Measurements from ENCODE around the gene GFRA4. TPM values are rescaled to one million over a fixed set of nuclear protein-coding genes. Genes with fewer than 3 reads are reported as not detected.

Gene GFRA4
- total RNA-seq, 4 donors from 2014 or later = not detected

GRCh38 chr20:3614466-3614865 lies 48.7 kb downstream of the GFRA4 start:
- DNase-seq = no peak
- intact Hi-C loops (cut with DNase I) = no loop called here
- Histone ChIP-seq H3K9me3 (no peaks in the 10 kb centered on the region), H3K36me3 (peaks cover 0 to 20% (median 0%) of the 10 kb centered on the region in 3 donors), H3K4me1 (no peaks in the 10 kb centered on the region), H3K27me3 (no peaks in the 10 kb centered on the region), H3K4me3 (no peak overlapping the region), H3K27ac (no peak overlapping the region)
- no peak for TF ChIP-seq POLR2A (IDR thresholded peaks at IDR 0.05)
- no peak for TF ChIP-seq CTCF (IDR thresholded peaks at IDR 0.05)
- 71 to 80% methylated on average over 5 of the region's 5 CpGs for WGBS, 2 donors

GRCh38 chr20:3613821-3614440 lies 49.3 kb downstream of the GFRA4 start:
- DNase-seq = no peak
- TF ChIP-seq POLR2A (IDR thresholded peaks at IDR 0.05) (no peak), CTCF (IDR thresholded peaks at IDR 0.05) (no peak)
- 72 to 73% methylated on average over 9 of the region's 9 CpGs for WGBS, 2 donors
- Histone ChIP-seq H3K27me3 (no peaks in the 10 kb centered on the region), H3K27ac (no peak overlapping the region), H3K4me3 (no peak overlapping the region), H3K36me3 (peaks cover 0 to 20% (median 0%) of the 10 kb centered on the region in 3 donors), H3K4me1 (no peaks in the 10 kb centered on the region), H3K9me3 (no peaks in the 10 kb centered on the region)
- intact Hi-C loops (cut with DNase I) = no loop called here

GRCh38 chr20:3612795-3613572 lies 50.2 kb downstream of the GFRA4 start:
- no peak for DNase-seq
- Histone ChIP-seq H3K9me3 (no peaks in the 10 kb centered on the region), H3K27ac (no peak overlapping the region), H3K27me3 (no peaks in the 10 kb centered on the region), H3K36me3 (peaks cover 0 to 24% (median 0%) of the 10 kb centered on the region in 3 donors), H3K4me1 (no peaks in the 10 kb centered on the region), H3K4me3 (no peak overlapping the region)
- intact Hi-C loops (cut with DNase I) = no loop called here
- 84 to 91% methylated on average over 10 of the region's 10 CpGs for WGBS, 2 donors
- no peak for TF ChIP-seq CTCF (IDR thresholded peaks at IDR 0.05)
- TF ChIP-seq POLR2A (IDR thresholded peaks at IDR 0.05) = no peak

- Histone ChIP-seq H3K36me3 (peaks cover 0 to 16% (median 0%) of the 10 kb centered on the region in 3 donors), H3K4me1 (no peaks in the 10 kb centered on the region), H3K4me3 (no peak overlapping the region), H3K27ac (no peak overlapping the region), H3K9me3 (no peaks in the 10 kb centered on the region), H3K27me3 (no peaks in the 10 kb centered on the region)
- DNase-seq = no peak
- TF ChIP-seq CTCF (IDR thresholded peaks at IDR 0.05) (no peak), POLR2A (IDR thresholded peaks at IDR 0.05) (no peak)
- intact Hi-C loops (cut with DNase I) = no loop called here
- 48% methylated on average over 1 of the region's 1 CpG for WGBS, 2 donors
Observed at GRCh38 chr20:3611901-3612300, 51.3 kb downstream of the GFRA4 start.

Other genes with a start within 250 kb of the GFRA4 start
- 10 to 100 TPM; 15.4 to 23.1 (median 21.4) TPM for gene ATRN, start 192.4 kb downstream of the GFRA4 start, total RNA-seq
- gene ADAM33, start 18.6 kb upstream of the GFRA4 start, total RNA-seq = 10 to 100 TPM in 1 of 4 donors, 1 to 10 TPM in 3; 2.4 to 27.7 (median 6.4) TPM
- 1 to 10 TPM in 2 of 4 donors, under 1 TPM in 2; 0.11 to 6.9 (median 1.8) TPM for gene SIGLEC1, start 49.2 kb upstream of the GFRA4 start, total RNA-seq
- 1 to 10 TPM in 2 of 4 donors, under 1 TPM in 2; 0.64 to 4.6 (median 1.8) TPM for gene HSPA12B, start 69.3 kb upstream of the GFRA4 start, total RNA-seq
- gene ADISSP, start 104.4 kb upstream of the GFRA4 start, total RNA-seq = 10 to 100 TPM; 13.5 to 24.7 (median 19.8) TPM
- under 1 TPM in 1 of 4 donors, not detected in 3; 0.19 TPM for gene SPEF1, start 118.0 kb upstream of the GFRA4 start, total RNA-seq
- 10 to 100 TPM; 38.8 to 81.4 (median 67.1) TPM for gene CENPB, start 123.3 kb upstream of the GFRA4 start, total RNA-seq
- 10 to 100 TPM; 15.6 to 26.2 (median 18.1) TPM for gene CDC25B, start 132.9 kb upstream of the GFRA4 start, total RNA-seq
- gene AP5S1, start 157.1 kb upstream of the GFRA4 start, total RNA-seq = 10 to 100 TPM in 2 of 4 donors, 1 to 10 TPM in 2; 5.8 to 12.8 (median 10.4) TPM
- 10 to 100 TPM; 14.9 to 31.3 (median 17.2) TPM for gene MAVS, start 183.4 kb upstream of the GFRA4 start, total RNA-seq
- 10 to 100 TPM; 39.4 to 49.1 (median 46.2) TPM for gene PANK2, start 226.0 kb upstream of the GFRA4 start, total RNA-seq